ENCODE measurements around the gene LRRC32.
"Not testable (repeated sequence)": the region's sequence is repeated elsewhere in the genome, so short reads cannot be mapped to it uniquely, and the experiment has no call there.

LRRC32 gene

GRCh38 chr11:76626266-76626665, 44.3 kb downstream of the LRRC32 start:
- no peak for DNase-seq

- no peak for DNase-seq
These were observed 44.9 kb downstream of the LRRC32 start for GRCh38 chr11:76625472-76626186.

GRCh38 chr11:76624500-76625379, 45.8 kb downstream of the LRRC32 start:
- no peak for DNase-seq

- no peak for DNase-seq
These were observed 46.6 kb downstream of the LRRC32 start for GRCh38 chr11:76623884-76624419.

- no peak for DNase-seq
These were observed 47.2 kb downstream of the LRRC32 start for GRCh38 chr11:76623171-76623883.

- DNase-seq = no peak
These were observed 48.0 kb downstream of the LRRC32 start for GRCh38 chr11:76622493-76623094.

- no peak for DNase-seq
These were observed 48.7 kb downstream of the LRRC32 start for GRCh38 chr11:76621868-76622267.

GRCh38 chr11:76621466-76621865, 49.1 kb downstream of the LRRC32 start:
- DNase-seq = no peak

- DNase-seq = no peak
These were observed 50.1 kb downstream of the LRRC32 start for GRCh38 chr11:76620489-76620888.

GRCh38 chr11:76619801-76620200, 50.7 kb downstream of the LRRC32 start:
- not testable (repeated sequence) for DNase-seq

- no peak for DNase-seq
These were observed 52.8 kb downstream of the LRRC32 start for GRCh38 chr11:76617553-76618265.

GRCh38 chr11:76616676-76617552, 53.6 kb downstream of the LRRC32 start:
- DNase-seq = no peak

GRCh38 chr11:76615950-76616349, 54.6 kb downstream of the LRRC32 start:
- DNase-seq = no peak

GRCh38 chr11:76614471-76615179, 55.9 kb downstream of the LRRC32 start:
- no peak for DNase-seq

- no peak for DNase-seq
These were observed 56.6 kb downstream of the LRRC32 start for GRCh38 chr11:76613901-76614300.

GRCh38 chr11:76612226-76612625, 58.3 kb downstream of the LRRC32 start:
- DNase-seq = no peak

GRCh38 chr11:76610871-76611475, 59.6 kb downstream of the LRRC32 start:
- DNase-seq = no peak

- DNase-seq = no peak
These were observed 60.2 kb downstream of the LRRC32 start for GRCh38 chr11:76610371-76610770.

GRCh38 chr11:76609736-76610370, 60.7 kb downstream of the LRRC32 start:
- DNase-seq = no peak
